ENCODE measurements around the gene FAM78B. TPM values are rescaled to one million over a fixed set of nuclear protein-coding genes. Genes with fewer than 3 reads are reported as not detected.

FAM78B gene
- polyA plus RNA-seq, 3 donors: not detected

- H3K27me3 Mint-ChIP-seq (ENCODE audit: low read depth in 3 of 3): peaks cover 56 to 81% (median 66%) of the 10 kb centered on the region in 3 donors
- Histone ChIP-seq H3K4me1 (ENCODE audit: control insufficient read depth in 1 of 2, insufficient read depth in 2 of 2, low read length in 2 of 2) (no peaks in the 10 kb centered on the region), H3K27me3 (ENCODE audit: control insufficient read depth in 2 of 2, insufficient read depth in 2 of 2, low read length in 2 of 2) (peaks cover 56 to 68% of the 10 kb centered on the region in 2 donors), H2AFZ (ENCODE audit: insufficient read depth, low read depth, low read length, poor library complexity, severe bottlenecking) (no peak overlapping the region), H3K4me2 (replicated peaks; ENCODE audit: extremely low read depth, low read length, poor library complexity, severe bottlenecking) (no peak overlapping the region), H3K9ac (ENCODE audit: insufficient read depth, low read length, poor library complexity, severe bottlenecking) (no peak overlapping the region), H4K20me1 (ENCODE audit: insufficient read depth, low read length) (no peaks in the 10 kb centered on the region), H3K36me3 (replicated peaks in 1 of 2; ENCODE audit: control insufficient read depth in 1 of 2, insufficient read depth in 2 of 2, low read length in 2 of 2) (no peaks in the 10 kb centered on the region), H3K27ac (ENCODE audit: low read depth in 1 of 2, low read length in 2 of 2) (no peak overlapping the region), H3K79me2 (ENCODE audit: insufficient read depth, low read length) (no peaks in the 10 kb centered on the region), H3K4me3 (replicated peaks in 1 of 3; ENCODE audit: low read depth in 2 of 3, low read length in 3 of 3) (no peak overlapping the region), H3K9me3 (replicated peaks in 1 of 2; ENCODE audit: control insufficient read depth in 1 of 2, insufficient read depth in 1 of 2, low read length in 2 of 2) (peaks cover 0 to 33% of the 10 kb centered on the region in 2 donors)
- peaks cover 15% of the 10 kb centered on the region for H3K4me1 Mint-ChIP-seq
- H3K27ac Mint-ChIP-seq: peak overlapping the region in 1 of 7 donors; percentile 75
- peaks cover 0 to 9% (median 4%) of the 10 kb centered on the region in 7 donors for H3K9me3 Mint-ChIP-seq
- DNase-seq: no peak
- no peak for TF ChIP-seq CTCF (IDR thresholded peaks at IDR 0.05)
- H3K4me3 Mint-ChIP-seq: peak overlapping the region; percentile 66 to 88
- under 1% methylated on average over 56 of the region's 56 CpGs for WGBS (ENCODE audit: insufficient coverage)
- intact Hi-C loops (cut with micrococcal nuclease): no loop called here
- H3K36me3 Mint-ChIP-seq: no peaks in the 10 kb centered on the region
Observed at GRCh38 chr1:166164995-166165660, 1.7 kb downstream of the FAM78B start.

GRCh38 chr1:166164646-166164994 lies 2.2 kb downstream of the FAM78B start:
- Mint-ChIP-seq H3K4me3 (peak overlapping the region in 1 of 2 donors; percentile 88), H3K9me3 (peaks cover 0 to 9% (median 4%) of the 10 kb centered on the region in 7 donors), H3K27ac (no peak overlapping the region), H3K36me3 (no peaks in the 10 kb centered on the region), H3K27me3 (ENCODE audit: low read depth in 3 of 3) (peaks cover 58 to 81% (median 62%) of the 10 kb centered on the region in 3 donors), H3K4me1 (peaks cover 15% of the 10 kb centered on the region)
- peaks cover 53 to 68% of the 10 kb centered on the region in 2 donors for H3K27me3 ChIP-seq (ENCODE audit: control insufficient read depth in 2 of 2, insufficient read depth in 2 of 2, low read length in 2 of 2)
- no peaks in the 10 kb centered on the region for H3K36me3 ChIP-seq (replicated peaks in 1 of 2; ENCODE audit: control insufficient read depth in 1 of 2, insufficient read depth in 2 of 2, low read length in 2 of 2)
- H3K9ac ChIP-seq (ENCODE audit: insufficient read depth, low read length, poor library complexity, severe bottlenecking): no peak overlapping the region
- DNase-seq: no peak
- intact Hi-C loops (cut with micrococcal nuclease): no loop called here
- no peak overlapping the region for H2AFZ ChIP-seq (ENCODE audit: insufficient read depth, low read depth, low read length, poor library complexity, severe bottlenecking)
- no peaks in the 10 kb centered on the region for H3K4me1 ChIP-seq (ENCODE audit: control insufficient read depth in 1 of 2, insufficient read depth in 2 of 2, low read length in 2 of 2)
- no peak for TF ChIP-seq CTCF (IDR thresholded peaks at IDR 0.05)
- H3K4me2 ChIP-seq (replicated peaks; ENCODE audit: extremely low read depth, low read length, poor library complexity, severe bottlenecking): no peak overlapping the region
- no peaks in the 10 kb centered on the region for H3K79me2 ChIP-seq (ENCODE audit: insufficient read depth, low read length)
- no peaks in the 10 kb centered on the region for H4K20me1 ChIP-seq (ENCODE audit: insufficient read depth, low read length)
- 0% methylated on average over 3 of the region's 5 CpGs for WGBS (ENCODE audit: insufficient coverage)
- no peak overlapping the region for H3K27ac ChIP-seq (ENCODE audit: low read depth in 1 of 2, low read length in 2 of 2)
- H3K9me3 ChIP-seq (replicated peaks in 1 of 2; ENCODE audit: control insufficient read depth in 1 of 2, insufficient read depth in 1 of 2, low read length in 2 of 2): peaks cover 0 to 33% of the 10 kb centered on the region in 2 donors
- no peak overlapping the region for H3K4me3 ChIP-seq (replicated peaks in 1 of 3; ENCODE audit: low read depth in 2 of 3, low read length in 3 of 3)
